Measurements from ENCODE around the gene C10orf67.

GRCh38 chr10:23342213-23342884, 2.2 kb downstream of the C10orf67 start:
- TF ChIP-seq CTCF (IDR thresholded peaks at IDR 0.05) (no peak), POLR2A (IDR thresholded peaks at IDR 0.05) (no peak)
